Omental fat pad (tissue), 4 donors: ENCODE data around the gene PHLDB1. TPM values are rescaled to one million over a fixed set of nuclear protein-coding genes. Genes with fewer than 3 reads are reported as not detected.

Source experiments
- ATAC-seq: fragments of 150-250 bp; one replicate; pipeline ENCODE4 v1.9.1; 2016; ENCODE audit warnings: mild to moderate bottlenecking, moderate library complexity; ENCODE audit not compliant: low FRiP score
- DNase-seq: peaks from one replicate; pipeline ENCODE4 v3.0.0-alpha.2; 2019; ENCODE audit warnings: low spot score
- CTCF ChIP-seq, 3 donors: fragments of 450-650 bp; IDR thresholded peaks; one replicate each; pipeline ENCODE4 v1.5.1; 2016 to 2017; ENCODE audit warnings: antibody characterized with exemption in 3 of 3, mild to moderate bottlenecking in 3 of 3, moderate library complexity in 2 of 3
- total RNA-seq, 4 donors: library from RNA; depleted of rRNA; stranded (reverse); fragments of >200 nt; gene quantifications; one replicate each; pipeline ENCODE4 v1.1.0, GENCODE V29; 2016

PHLDB1 gene
- total RNA-seq, 4 donors from 2014 or later: 163 to 363 (median 245) TPM

GRCh38 chr11:118620529-118621070 lies 13.2 kb downstream of the PHLDB1 start:
- ATAC-seq: no peak

GRCh38 chr11:118621071-118621783 lies 13.8 kb downstream of the PHLDB1 start:
- ATAC-seq: peak; percentile 29
- peak; percentile 23 for DNase-seq
- TF ChIP-seq CTCF (IDR thresholded peaks at IDR 0.05): no peak

More at GRCh38 chr11:118620529-118621070, 13.2 kb downstream of the PHLDB1 start:
- no peak for TF ChIP-seq CTCF (IDR thresholded peaks at IDR 0.05)
- peak; percentile 19 for DNase-seq

GRCh38 chr11:118621784-118622375 lies 14.5 kb downstream of the PHLDB1 start:
- TF ChIP-seq CTCF (IDR thresholded peaks at IDR 0.05): no peak
- DNase-seq (no peak), ATAC-seq (no peak)

GRCh38 chr11:118622376-118623268 lies 15.2 kb downstream of the PHLDB1 start:
- no peak for TF ChIP-seq CTCF (IDR thresholded peaks at IDR 0.05)
- ATAC-seq: peak; percentile 49
- peak; percentile 20 for DNase-seq

GRCh38 chr11:118623269-118623655 lies 15.8 kb downstream of the PHLDB1 start:
- no peak for TF ChIP-seq CTCF (IDR thresholded peaks at IDR 0.05)
- DNase-seq (no peak), ATAC-seq (no peak)

- no peak for DNase-seq
- no peak for TF ChIP-seq CTCF (IDR thresholded peaks at IDR 0.05)
- no peak for ATAC-seq
Measured at GRCh38 chr11:118625036-118625690, 17.7 kb downstream of the PHLDB1 start.
